ENCODE data around the gene TAS2R60. TPM values are rescaled to one million over a fixed set of nuclear protein-coding genes. Genes with fewer than 3 reads are reported as not detected.

The TAS2R60 gene
- total and polyA plus RNA-seq, 9 of the 15 experiments (the other 6 are each of a cell fraction or from before 2014, with no cell fraction given) = 0.08 TPM; not detected in 8

DNA sequence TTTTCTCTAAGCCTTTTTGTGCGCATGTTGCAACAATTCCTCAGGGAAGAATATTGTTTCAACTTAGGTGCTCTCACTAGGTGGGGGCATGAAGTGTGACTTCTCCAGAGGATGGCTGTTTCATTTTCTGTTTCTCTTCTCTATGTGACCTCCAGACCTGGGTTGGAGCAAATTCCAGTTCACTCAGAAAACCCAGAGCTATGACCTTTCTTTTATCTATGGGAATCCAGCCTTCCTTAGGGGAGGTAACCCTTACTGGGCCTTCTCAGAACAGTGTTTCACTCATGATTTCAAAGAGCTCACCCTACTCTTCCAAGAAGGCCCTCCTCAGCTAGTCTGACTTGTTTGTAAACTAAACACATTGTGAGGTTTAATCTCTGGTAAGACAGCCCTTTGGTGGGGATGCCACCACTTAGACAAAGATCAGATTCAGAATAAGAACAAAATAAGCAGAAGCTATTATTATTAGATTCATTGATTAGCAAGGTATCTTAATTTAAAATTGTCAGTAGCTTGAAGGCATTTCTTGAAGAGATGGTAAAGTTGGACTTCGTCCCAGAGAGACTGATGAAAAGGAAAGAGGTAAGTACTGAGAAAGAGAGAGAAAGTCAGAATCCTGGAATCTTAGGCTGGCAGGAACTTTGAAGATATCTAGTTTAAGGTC, 16.6 kb upstream of the TAS2R60 start (continued):
- peak; percentile 59; the same call in 1 of the 2 replicates for TF ChIP-seq ATF7 (IDR thresholded peaks at IDR 0.05)
- no peak for TF ChIP-seq TRIM28 (IDR thresholded peaks at IDR 0.05)
- peak; percentile 89 for TF ChIP-seq TEAD4 (IDR thresholded peaks at IDR 0.05; ENCODE audit: low read length)
- TF ChIP-seq TEAD4 (CRISPR knock-in tag; IDR thresholded peaks at IDR 0.05; ENCODE audit: borderline replicate concordance) = no peak
- TF ChIP-seq ETV1 (tag; conservative IDR thresholded peaks at IDR 0.05; ENCODE audit: low read depth) = 0 out of 2 replicates have a peak, but pooled peaks have one; percentile 32
- peak; percentile 88 for TF ChIP-seq EP300 (IDR thresholded peaks at IDR 0.05; ENCODE audit: low read length)
- peak in 1 of 2 experiments; percentile 83; a peak in 2 of 4 replicates for TF ChIP-seq TBL1XR1 (IDR thresholded peaks at IDR 0.05; ENCODE audit: low read length in 2 of 2)
- peak; percentile 83 for TF ChIP-seq CBFA2T2 (conservative IDR thresholded peaks at IDR 0.05)
- no peak for TF ChIP-seq FOXK1 (CRISPR knock-in tag; IDR thresholded peaks at IDR 0.05; ENCODE audit: borderline replicate concordance)
- peak; percentile 94 for TF ChIP-seq ARID1B (IDR thresholded peaks at IDR 0.05)
- no peak for TF ChIP-seq ZNF431 (CRISPR knock-in tag; IDR thresholded peaks at IDR 0.05)
- no peak for TF ChIP-seq HDAC8 (tag; IDR thresholded peaks at IDR 0.05)
- no peak for TF ChIP-seq ZNF140 (CRISPR knock-in tag; IDR thresholded peaks at IDR 0.05)
- TF ChIP-seq POLR2AphosphoS5 (IDR thresholded peaks at IDR 0.05; ENCODE audit: control insufficient read depth, insufficient read depth, low read depth, low read length) = peak; percentile 55; the same call in 1 of the 2 replicates
- TF ChIP-seq MTA3 (IDR thresholded peaks at IDR 0.05; ENCODE audit: borderline replicate concordance) = peak; percentile 53; the same call in 1 of the 2 replicates
- TF ChIP-seq ETV6 (IDR thresholded peaks at IDR 0.05; ENCODE audit: borderline replicate concordance in 1 of 2, low read depth in 2 of 2, low read length in 1 of 2) = no peak
- TF ChIP-seq ETV6 (CRISPR knock-in tag; IDR thresholded peaks at IDR 0.05; ENCODE audit: borderline replicate concordance) = no peak
- no peak for TF ChIP-seq MBD2 (IDR thresholded peaks at IDR 0.05; ENCODE audit: borderline replicate concordance, low read depth)
- no peak for TF ChIP-seq ZZZ3 (IDR thresholded peaks at IDR 0.05)
- TF ChIP-seq FOXM1 (IDR thresholded peaks at IDR 0.05; ENCODE audit: low read depth) = peak; percentile 62
- TF ChIP-seq FOXM1 (CRISPR knock-in tag; IDR thresholded peaks at IDR 0.05; ENCODE audit: low read depth) = no peak
- TF ChIP-seq MAZ (CRISPR knock-in tag; conservative IDR thresholded peaks at IDR 0.05 in 1 of 2, IDR thresholded peaks at IDR 0.05 in 1 of 2) = peak in 1 of 2 experiments; percentile 86; a peak in 2 of 4 replicates
- TF ChIP-seq HDAC1 (IDR thresholded peaks at IDR 0.05) = peak in 1 of 2 experiments; percentile 79; a peak in 1 of 4 replicates
- no peak for TF ChIP-seq TCF7L2 (IDR thresholded peaks at IDR 0.05; ENCODE audit: low read depth, low read length)
- no peak for TF ChIP-seq CTCF (IDR thresholded peaks at IDR 0.05 in 2 of 3, conservative IDR thresholded peaks at IDR 0.05 in 1 of 3; ENCODE audit: insufficient read depth in 2 of 3, low read depth in 1 of 3, low read length in 3 of 3)
- no peak for TF ChIP-seq ZNF174 (CRISPR knock-in tag; IDR thresholded peaks at IDR 0.05)
- TF ChIP-seq KDM4B (IDR thresholded peaks at IDR 0.05; ENCODE audit: borderline replicate concordance in 2 of 2, low read depth in 1 of 2) = no peak
- peak; percentile 60; the same call in 1 of the 2 replicates for TF ChIP-seq FOSL1 (tag; conservative IDR thresholded peaks at IDR 0.05)
- no peak for TF ChIP-seq THRAP3 (IDR thresholded peaks at IDR 0.05; ENCODE audit: borderline replicate concordance)
- peak; percentile 71 for TF ChIP-seq HDAC3 (IDR thresholded peaks at IDR 0.05; ENCODE audit: borderline replicate concordance, partially characterized antibody)
